ENCODE results near the gene PPM1J.

The PPM1J gene

DNA sequence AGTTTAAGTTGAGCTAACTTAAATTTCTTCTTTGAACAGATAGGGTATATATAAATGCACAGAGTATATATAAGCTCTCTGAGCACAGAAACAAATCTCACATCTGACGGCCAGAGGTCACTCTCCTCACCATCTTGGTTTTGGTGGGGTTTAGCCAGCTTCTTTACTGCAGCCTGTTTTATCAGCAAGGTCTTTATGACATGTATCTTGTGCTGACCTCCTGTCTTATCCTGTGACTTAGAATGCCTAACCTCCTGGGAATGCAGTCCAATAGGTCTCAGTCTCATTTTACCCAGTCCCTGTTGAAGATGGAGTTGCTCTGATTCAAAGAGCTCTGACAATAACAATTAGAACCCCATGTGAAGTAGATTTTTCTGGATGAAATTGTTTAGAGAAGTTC lies 42.3 kb downstream of the PPM1J start:
- Histone ChIP-seq H3K27ac (ENCODE audit: low read length) (no peak overlapping the region), H3K4me1 (ENCODE audit: control insufficient read depth, insufficient read depth, low read length) (peaks cover 15% of the 10 kb centered on the region), H3K36me3 (ENCODE audit: control insufficient read depth in 2 of 2, insufficient read depth in 2 of 2, low read length in 2 of 2) (peaks cover 10 to 17% of the 10 kb centered on the region in 2 donors)

DNA sequence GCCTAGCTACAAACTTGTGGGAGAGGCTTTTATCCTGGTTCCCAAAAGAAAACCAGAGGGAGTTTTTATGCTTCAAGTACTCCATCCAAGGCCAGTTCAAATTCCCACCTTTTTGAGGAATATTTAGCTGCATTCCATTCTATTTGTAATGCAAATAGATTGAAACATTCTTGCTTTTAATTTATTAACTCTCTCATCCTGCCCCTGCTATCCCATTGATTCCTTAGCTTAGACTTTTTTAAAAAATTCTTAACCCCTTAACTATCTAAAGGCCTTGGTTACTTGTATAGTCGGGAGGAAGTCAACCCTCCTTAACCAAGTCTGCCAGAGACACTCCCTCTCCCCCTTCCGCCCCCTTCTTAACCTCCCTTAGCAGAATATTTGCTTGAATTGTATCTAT lies 43.1 kb downstream of the PPM1J start:
- no peak overlapping the region for H3K9ac ChIP-seq (ENCODE audit: low read length in 2 of 2)

More for the DNA sequence above, 42.3 kb downstream of the PPM1J start:
- H3K9ac ChIP-seq (ENCODE audit: low read length in 2 of 2) = no peak overlapping the region
- no peak overlapping the region for H3K4me3 ChIP-seq (ENCODE audit: low read length in 2 of 2)
- no peaks in the 10 kb centered on the region for H3K9me3 ChIP-seq (ENCODE audit: control insufficient read depth in 2 of 2, low read length in 2 of 2)
- no peaks in the 10 kb centered on the region for H3K27me3 ChIP-seq (ENCODE audit: control insufficient read depth in 1 of 2, insufficient read depth in 2 of 2, low read length in 2 of 2)

DNA sequence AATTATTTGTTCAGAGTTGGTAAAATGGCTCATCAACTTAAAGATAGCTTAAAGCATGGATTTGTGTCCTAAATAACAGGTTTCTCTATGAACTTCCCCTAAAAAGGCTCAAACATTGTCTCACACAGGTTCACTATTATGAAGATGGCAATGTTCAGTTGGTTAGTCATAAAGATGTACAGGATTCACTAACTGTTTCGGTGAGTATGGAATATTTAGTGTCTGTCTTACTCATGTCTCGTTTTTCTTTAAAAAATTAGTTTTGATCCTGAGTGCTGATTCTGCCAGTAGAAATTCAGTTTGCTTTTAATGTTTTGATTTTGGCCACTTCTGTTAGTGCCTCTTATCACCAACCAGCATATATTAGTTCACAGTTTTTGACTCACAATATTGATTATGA lies 48.2 kb downstream of the PPM1J start:
- Histone ChIP-seq H3K4me1 (ENCODE audit: control insufficient read depth, insufficient read depth, low read length) (no peaks in the 10 kb centered on the region), H3K27me3 (ENCODE audit: control insufficient read depth in 1 of 2, insufficient read depth in 2 of 2, low read length in 2 of 2) (no peaks in the 10 kb centered on the region), H3K9ac (ENCODE audit: low read length in 2 of 2) (no peak overlapping the region), H3K27ac (ENCODE audit: low read length) (no peak overlapping the region), H3K4me3 (ENCODE audit: low read length in 2 of 2) (no peak overlapping the region), H3K9me3 (ENCODE audit: control insufficient read depth in 2 of 2, low read length in 2 of 2) (no peaks in the 10 kb centered on the region), H3K36me3 (ENCODE audit: control insufficient read depth in 2 of 2, insufficient read depth in 2 of 2, low read length in 2 of 2) (peaks cover 19 to 31% of the 10 kb centered on the region in 2 donors)

More for the DNA sequence above, 43.1 kb downstream of the PPM1J start:
- Histone ChIP-seq H3K27me3 (ENCODE audit: control insufficient read depth in 1 of 2, insufficient read depth in 2 of 2, low read length in 2 of 2) (no peaks in the 10 kb centered on the region), H3K4me1 (ENCODE audit: control insufficient read depth, insufficient read depth, low read length) (peaks cover 15% of the 10 kb centered on the region), H3K4me3 (ENCODE audit: low read length in 2 of 2) (no peak overlapping the region), H3K9me3 (ENCODE audit: control insufficient read depth in 2 of 2, low read length in 2 of 2) (no peaks in the 10 kb centered on the region), H3K36me3 (ENCODE audit: control insufficient read depth in 2 of 2, insufficient read depth in 2 of 2, low read length in 2 of 2) (peaks cover 13 to 20% of the 10 kb centered on the region in 2 donors), H3K27ac (ENCODE audit: low read length) (no peak overlapping the region)

DNA sequence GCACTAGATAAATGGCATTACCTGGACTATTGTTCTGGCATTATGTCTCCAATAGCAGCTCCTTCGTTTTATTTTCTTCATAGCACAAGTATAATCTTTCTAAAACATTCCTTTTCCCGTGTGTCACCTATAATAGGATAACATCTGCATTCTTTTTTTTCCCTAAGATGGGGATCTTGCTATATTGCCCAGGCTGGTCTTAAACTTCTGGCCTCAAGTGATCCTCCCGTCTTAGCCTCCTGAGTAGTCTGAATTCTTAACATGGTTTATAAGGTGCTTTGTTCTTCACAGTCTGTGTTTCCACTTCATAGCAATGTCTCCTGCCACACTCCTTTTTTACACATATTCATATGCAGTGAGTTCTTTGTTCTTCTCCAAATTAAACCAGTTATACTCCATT lies 49.3 kb downstream of the PPM1J start:
- Histone ChIP-seq H3K9me3 (ENCODE audit: control insufficient read depth in 2 of 2, low read length in 2 of 2) (no peaks in the 10 kb centered on the region), H3K27ac (ENCODE audit: low read length) (no peak overlapping the region), H3K36me3 (ENCODE audit: control insufficient read depth in 2 of 2, insufficient read depth in 2 of 2, low read length in 2 of 2) (peaks cover 24 to 34% of the 10 kb centered on the region in 2 donors), H3K4me3 (ENCODE audit: low read length in 2 of 2) (no peak overlapping the region), H3K27me3 (ENCODE audit: control insufficient read depth in 1 of 2, insufficient read depth in 2 of 2, low read length in 2 of 2) (no peaks in the 10 kb centered on the region), H3K9ac (ENCODE audit: low read length in 2 of 2) (no peak overlapping the region), H3K4me1 (ENCODE audit: control insufficient read depth, insufficient read depth, low read length) (no peaks in the 10 kb centered on the region)

Measured in stomach smooth muscle (tissue), 2 donors.